HG03442 (cell line): ENCODE results near the gene ABCA4.
"Not testable (repeated sequence)": the region's sequence is repeated elsewhere in the genome, so short reads cannot be mapped to it uniquely, and the experiment has no call there.

Experiments
- ATAC-seq: cut with Tn5 transposase; IDR thresholded peaks from one replicate; pipeline ENCODE4 v1.9.1; 2021; ENCODE audit warnings: mild to moderate bottlenecking, moderate library complexity; ENCODE audit not compliant: unreplicated experiment

ABCA4 gene

GRCh38 chr1:93958032-93958725, 162.8 kb downstream of the ABCA4 start:
- no peak for ATAC-seq

DNA sequence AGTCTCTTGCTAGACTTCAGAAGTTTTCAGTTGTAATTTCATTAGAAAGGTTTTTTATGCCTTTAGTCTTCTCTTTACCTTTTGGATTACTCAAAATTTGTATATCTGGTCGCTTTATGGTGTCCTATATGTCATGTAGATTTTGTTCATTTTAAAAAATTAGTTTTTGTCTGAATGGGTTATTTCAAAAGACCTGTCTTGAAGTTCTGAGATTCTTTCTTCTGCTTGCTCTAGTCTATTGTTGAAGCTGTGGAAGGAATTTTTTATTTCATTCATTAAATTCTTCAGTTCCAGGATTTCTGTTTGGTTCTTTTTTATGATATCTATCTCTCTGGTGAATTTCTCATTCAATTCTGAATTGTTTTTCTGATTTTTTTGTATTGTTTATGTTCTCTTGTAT, 165.2 kb downstream of the ABCA4 start:
- no peak for ATAC-seq

- ATAC-seq, result not testable (repeated sequence)
Observed at GRCh38 chr1:93947002-93947686, 173.8 kb downstream of the ABCA4 start.
